Measurements from ENCODE around the gene B4GALT3. TPM values are rescaled to one million over a fixed set of nuclear protein-coding genes. Genes with fewer than 3 reads are reported as not detected.

B4GALT3 gene
- total and polyA plus RNA-seq, 2 of the 8 experiments (the other 6 are each of a cell fraction or from before 2014, with no cell fraction given): 42.3 to 43.0 TPM

GRCh38 chr1:161158316-161159010 lies 18.8 kb downstream of the B4GALT3 start (continued):
- TF ChIP-seq POLR2AphosphoS5 (IDR thresholded peaks at IDR 0.05; ENCODE audit: low read depth, low read length): no peak
- no peak for TF ChIP-seq RNF2 (IDR thresholded peaks at IDR 0.05; ENCODE audit: borderline replicate concordance, low read depth, low read length, missing control alignments, poor library complexity, severe bottlenecking)
- no peak for TF ChIP-seq TAF7 (optimal IDR thresholded peaks at IDR 0.05; ENCODE audit: borderline replicate concordance, low read depth, low read length)
- no peak for TF ChIP-seq KDM4A (IDR thresholded peaks at IDR 0.05; ENCODE audit: low read depth, low read length, severe bottlenecking)
- TF ChIP-seq FOSL1 (IDR thresholded peaks at IDR 0.05; ENCODE audit: insufficient read depth, low read depth, low read length): no peak
- TF ChIP-seq TBP (IDR thresholded peaks at IDR 0.05; ENCODE audit: low read depth, low read length): no peak
- no peak for TF ChIP-seq CHD2 (IDR thresholded peaks at IDR 0.05; ENCODE audit: low read length)
- TF ChIP-seq ATF2 (IDR thresholded peaks at IDR 0.05; ENCODE audit: low read length): no peak

All from H1 (cell line).